HG03521 (cell line): ENCODE data around the gene SLC25A44.
"Not testable (repeated sequence)": the region's sequence is repeated elsewhere in the genome, so short reads cannot be mapped to it uniquely, and the experiment has no call there.

ENCODE experiments used
- ATAC-seq: cut with Tn5 transposase; IDR thresholded peaks from one replicate; pipeline ENCODE4 v1.9.1; 2021; ENCODE audit warnings: mild to moderate bottlenecking, moderate library complexity; ENCODE audit not compliant: unreplicated experiment

The SLC25A44 gene

DNA sequence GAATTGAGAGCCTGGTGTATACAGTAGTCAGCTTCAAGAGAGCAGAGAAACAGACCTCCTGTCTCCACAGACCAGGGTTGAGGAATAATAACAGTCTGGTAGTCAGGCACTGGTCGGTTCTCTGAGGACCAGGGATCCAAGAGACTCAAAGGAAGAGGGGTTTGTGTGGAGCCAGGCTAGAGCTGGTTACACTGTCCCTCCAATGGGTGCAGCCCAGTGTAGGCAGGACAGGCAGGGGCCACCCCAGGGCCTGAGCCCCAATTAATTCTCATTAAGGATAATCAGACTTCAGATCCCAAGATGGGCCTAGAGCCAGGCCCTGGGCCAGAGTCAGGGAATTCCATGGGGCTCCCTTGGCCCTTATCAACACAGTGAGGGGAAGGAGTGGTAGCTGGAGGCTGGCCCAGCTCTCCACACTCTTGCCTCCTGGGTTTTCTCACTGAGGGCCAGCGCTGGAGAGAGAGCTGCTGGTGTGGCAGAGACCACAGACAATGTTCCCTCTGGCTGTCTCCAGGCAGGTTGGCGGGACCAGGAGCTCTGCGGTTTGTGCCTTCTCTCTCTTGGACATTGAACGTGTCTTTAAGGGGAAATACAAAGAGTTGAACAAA, 31.4 kb upstream of the SLC25A44 start:
- no peak for ATAC-seq

DNA sequence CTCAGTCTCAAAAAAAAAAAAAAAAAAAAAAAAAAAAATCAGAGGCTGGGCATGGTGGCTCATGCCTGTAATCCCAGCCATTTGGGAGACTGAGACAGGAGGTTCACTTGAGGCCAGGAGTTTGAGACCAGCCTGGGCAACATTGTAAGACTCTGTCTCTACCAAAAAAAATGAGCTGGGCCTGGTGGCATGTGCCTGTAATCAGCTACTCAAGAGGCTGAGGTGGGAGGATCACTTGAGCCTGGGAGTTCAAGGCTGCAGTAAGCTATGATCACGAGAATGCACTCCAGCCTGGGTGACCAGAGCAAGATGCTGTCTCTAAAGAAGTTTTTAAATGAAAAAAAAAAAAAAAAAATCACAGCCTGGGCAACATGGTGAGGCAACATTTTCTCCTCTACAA, 30.2 kb upstream of the SLC25A44 start:
- ATAC-seq = no peak

DNA sequence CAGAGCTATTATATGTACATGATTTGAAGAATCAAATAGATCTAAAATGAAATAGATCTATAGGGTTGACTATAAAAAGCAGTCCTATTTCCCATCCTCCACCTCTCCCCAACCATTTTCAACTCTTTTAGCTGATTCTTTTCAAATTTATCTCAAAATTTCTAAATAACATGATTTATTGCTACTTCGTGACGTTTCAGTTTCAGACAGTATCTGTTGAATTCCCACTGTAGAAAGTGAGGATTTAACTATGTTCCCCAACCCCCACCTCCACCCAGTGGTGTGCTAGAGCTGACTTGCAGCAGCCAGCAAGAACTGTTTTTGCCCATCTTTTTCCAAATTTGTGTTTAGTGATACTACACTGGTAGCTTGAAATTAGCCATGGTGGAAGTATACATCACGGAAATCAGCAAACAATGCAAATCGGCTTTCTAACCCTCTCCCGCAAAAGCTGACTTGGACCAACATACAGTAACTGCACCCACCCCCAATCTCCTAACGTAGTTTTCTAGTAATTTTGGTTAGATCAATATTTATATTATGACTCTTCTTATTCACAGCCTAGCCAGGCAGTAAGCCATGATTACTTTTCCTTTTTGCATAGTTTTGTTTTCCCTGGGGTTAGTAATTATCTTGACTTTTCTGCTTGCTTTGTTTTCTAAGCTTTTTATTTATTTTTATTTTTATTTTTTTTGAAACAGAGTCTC, 29.6 kb upstream of the SLC25A44 start:
- ATAC-seq = no peak

DNA sequence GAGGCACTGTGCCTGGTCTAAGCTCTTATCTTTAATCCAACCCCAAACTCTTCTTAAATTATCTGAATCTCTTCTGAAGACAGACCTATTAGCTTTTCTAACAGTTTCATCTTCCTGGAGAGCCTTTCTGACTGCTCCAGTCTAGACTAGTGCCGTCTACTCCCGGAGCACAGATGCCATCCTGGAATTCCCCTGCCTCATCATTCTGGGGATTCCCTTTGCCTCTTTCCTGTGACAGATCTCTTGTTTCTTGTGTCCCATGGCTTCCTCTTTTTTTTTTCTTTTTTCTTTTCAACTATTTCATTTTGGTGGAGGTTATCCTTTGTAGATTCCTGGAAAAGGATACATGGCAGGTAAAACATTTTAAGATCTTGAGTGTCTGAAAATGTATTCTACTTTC, 28.8 kb upstream of the SLC25A44 start:
- no peak for ATAC-seq

DNA sequence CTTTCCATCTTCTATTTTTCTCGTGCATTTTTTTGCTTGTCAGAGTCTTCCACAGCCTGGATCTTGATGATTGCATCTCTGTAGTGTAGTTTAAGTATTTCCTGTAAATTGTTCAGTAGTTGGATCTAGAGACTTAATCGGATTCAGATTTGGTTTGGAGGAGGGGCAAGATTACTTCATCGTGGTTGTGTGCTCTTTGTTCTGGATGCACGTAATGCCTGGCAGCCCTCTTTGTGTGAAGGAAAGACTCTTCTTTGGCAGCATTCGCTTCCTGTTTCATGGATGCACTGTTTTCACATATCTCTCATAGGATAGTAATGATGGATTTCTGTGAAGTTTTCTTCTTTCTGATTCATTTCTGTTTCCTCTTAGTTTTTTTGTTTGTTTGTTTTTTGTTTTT, 26.4 kb upstream of the SLC25A44 start:
- no peak for ATAC-seq

DNA sequence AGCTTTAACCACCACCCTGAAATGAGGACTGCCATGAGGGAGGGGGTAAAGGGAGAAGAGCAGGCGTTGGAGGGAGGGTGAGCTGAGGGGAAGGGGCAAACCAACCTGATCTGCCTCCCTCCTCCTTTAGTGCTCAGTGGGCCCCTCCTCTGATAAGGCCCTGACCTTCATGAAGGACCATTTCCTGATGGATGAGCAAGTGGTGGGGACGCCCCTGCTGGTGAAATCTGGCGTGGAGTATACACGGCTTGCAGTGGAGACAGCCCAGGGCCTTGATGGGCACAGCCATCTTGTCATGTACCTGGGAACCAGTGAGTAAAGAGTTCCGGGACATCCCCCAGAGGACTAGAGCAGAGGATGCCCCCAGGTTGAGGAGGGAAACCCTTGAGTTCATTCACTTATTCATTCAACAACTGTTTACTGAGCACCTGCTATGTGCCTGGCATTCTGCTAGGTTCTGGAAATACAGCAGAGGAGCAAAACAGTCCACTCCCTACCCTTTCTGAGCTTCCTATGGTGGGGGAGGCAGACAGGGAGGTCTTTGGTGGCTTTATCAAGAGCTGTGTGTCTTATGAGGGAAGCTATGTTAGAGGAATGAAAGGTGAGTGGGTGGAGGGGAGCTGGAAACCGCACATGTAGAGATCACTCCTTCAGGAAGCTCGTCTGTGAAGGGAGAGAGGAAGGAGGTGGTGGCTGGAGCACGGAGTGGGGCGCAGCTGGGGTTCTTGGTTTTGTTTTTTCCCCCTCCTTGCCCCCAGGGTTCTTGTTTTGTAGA, 21.0 kb upstream of the SLC25A44 start:
- no peak for ATAC-seq

DNA sequence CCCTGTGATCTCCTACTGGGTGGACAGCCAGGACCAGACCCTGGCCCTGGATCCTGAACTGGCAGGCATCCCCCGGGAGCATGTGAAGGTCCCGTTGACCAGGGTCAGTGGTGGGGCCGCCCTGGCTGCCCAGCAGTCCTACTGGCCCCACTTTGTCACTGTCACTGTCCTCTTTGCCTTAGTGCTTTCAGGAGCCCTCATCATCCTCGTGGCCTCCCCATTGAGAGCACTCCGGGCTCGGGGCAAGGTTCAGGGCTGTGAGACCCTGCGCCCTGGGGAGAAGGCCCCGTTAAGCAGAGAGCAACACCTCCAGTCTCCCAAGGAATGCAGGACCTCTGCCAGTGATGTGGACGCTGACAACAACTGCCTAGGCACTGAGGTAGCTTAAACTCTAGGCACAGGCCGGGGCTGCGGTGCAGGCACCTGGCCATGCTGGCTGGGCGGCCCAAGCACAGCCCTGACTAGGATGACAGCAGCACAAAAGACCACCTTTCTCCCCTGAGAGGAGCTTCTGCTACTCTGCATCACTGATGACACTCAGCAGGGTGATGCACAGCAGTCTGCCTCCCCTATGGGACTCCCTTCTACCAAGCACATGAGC, 17.2 kb upstream of the SLC25A44 start:
- ATAC-seq = no peak

DNA sequence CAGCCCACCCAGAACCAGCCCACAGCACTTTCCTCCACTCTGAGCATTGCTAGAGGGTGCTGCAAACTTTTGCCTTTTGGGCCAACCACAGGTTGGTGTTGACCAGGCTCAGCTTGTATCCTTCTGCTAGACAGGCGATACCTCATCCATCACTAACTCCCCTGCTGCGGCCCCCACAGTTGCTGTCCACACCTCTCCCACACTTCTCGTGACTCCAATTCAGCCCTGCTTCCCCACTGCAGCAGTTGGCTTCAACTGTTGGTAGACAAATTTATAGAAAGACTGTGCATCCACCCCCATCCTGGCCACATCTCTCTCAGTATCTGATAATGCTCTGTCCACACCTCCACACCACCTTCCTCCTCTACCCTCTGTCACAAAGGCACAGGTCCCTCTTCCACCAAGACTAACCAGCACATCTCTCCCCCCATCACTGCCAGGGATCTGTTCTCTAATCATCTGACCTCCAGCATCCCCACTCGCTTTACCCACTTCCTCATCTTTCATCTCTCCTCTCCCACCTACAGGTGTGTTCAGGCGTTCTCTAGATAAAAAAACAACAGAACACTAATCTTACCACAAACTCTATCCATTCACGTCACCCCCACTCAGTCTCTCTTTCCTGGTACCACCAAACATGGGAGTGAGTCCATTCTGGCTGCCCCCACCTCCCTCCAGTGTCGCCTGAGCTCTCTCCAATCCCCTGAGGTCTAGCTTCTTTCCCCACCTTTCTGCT, 15.8 kb upstream of the SLC25A44 start:
- no peak for ATAC-seq

DNA sequence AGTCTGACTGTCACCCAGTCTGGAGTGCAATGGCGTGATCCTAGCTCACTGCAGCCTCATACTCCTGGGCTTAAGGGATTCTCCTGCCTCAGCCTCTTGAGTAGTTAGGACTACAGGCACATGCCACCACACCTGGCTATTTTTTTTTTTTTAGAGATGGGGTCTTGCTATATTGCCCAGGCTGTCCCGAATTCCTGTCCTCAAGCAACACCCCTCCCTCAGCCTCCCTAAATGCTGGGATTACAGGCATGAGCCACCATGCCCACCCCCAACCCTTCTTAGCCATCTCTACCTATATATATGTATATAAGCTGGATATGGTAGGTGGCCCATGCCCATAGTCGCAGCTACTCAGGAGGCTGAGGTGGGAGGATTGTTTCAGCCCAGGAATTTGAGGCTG, 13.4 kb upstream of the SLC25A44 start:
- no peak for ATAC-seq

DNA sequence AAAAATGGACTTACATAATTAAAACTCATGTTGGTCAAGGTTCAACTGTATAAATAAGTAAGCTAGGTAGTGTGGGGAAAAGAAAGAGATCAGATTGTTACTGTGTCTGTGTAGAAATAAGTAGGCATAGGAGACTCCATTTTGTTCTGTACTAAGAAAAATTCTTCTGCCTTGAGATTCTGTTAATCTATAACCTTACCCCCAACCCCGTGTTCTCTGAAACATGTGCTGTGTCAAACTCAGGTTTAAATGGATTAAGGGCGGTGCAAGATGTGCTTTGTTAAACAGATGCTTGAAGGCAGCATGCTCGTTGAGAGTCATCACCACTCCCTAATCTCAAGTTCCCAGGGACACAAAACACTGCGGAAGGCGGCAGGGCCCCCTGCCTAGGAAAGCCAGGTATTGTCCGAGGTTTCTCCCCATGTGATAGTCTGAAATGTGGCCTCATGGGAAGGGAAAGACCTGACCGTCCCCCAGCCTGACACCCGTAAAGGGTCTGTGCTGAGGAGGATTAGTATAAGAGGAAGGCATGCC, 12.4 kb upstream of the SLC25A44 start:
- not testable (repeated sequence) for ATAC-seq

DNA sequence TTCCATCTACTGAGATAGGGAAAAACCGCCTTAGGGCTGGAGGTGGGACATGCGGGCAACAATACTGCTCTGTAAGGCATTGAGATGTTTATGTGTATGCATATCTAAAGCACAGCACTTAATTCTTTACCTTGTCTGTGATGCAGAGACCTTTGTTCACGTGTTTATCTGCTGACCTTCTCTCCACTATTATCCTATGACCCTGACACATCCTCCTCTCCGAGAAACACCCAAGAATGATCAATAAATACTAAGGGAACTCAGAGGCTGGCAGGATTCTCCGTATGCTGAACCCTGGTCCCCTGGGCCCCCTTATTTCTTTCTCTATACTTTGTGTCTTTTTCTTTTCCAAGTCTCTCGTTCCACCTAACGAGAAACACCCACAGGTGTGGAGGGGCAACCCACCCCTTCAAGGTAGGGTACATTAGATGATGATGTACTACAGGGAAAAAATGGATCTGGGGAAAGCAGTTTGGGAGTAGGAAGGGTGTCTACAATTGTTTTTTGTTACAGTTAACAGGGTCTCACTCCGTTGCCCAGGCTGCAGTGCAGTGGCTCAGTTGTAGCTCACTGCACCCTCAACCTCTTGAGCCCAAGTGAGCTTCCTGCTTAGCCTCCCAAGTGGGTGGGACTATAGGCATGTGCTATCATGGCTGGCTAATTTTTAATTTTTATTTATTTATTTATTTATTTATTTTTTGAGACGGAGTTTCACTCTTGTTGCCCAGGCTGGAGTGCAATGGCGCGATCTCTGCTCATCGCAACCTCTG, 11.7 kb upstream of the SLC25A44 start:
- not testable (repeated sequence) for ATAC-seq

DNA sequence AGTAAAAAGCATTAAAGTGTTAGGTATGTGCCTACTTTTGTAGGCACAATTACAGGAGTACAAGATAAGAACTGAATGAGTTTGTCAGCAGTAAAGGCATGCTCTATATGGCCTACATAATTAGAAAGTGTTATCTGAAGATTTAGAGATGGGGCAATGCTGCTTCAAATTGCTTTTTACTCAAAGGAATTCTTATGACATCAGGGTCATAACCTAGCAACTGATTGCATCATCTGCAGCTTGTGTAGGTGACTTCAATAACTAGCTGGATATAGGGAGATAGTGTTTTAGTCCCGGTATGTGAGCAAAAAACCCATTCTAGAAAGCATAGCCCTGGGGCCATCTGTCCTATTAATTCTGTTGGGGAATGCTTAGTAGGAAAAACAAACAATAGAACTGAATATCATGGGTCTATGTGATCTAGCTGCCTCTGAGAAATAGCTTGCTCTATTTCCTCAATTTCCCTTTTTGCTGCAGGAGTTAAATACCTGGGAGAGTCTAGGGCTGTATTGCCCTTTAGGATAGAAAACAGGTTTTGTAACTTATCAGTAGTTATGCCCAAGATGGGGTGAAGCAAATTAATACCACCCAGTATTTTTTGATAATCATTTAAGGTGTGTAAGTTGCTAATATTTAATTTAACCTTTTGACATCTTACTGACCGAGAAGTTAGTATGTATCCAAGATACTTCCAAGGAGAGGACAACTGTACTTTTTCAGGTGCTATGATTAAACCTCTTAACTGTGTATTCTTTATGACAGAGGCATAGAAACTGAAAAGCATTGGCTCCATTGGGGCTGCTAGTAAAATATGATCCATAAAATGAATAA, 7.3 kb upstream of the SLC25A44 start:
- not testable (repeated sequence) for ATAC-seq

DNA sequence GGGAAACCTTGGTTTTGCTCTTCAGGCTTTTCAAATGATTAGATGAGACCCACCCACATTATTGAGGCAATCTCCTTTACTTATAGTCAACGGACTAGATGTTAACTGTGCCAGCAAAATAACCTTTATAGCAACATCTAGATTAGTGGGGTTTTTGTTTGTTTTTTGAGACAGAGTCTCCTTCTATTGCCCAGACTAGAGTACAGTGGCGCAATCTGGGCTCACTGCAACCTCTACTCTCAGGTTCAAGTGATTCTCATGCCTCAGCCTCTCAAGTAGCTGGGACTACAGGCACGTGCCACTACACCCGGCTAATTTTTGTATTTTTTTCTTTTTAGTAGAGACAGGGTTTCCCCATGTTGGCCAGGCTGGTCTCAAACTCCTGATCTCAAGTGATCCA, 3.6 kb upstream of the SLC25A44 start:
- not testable (repeated sequence) for ATAC-seq

DNA sequence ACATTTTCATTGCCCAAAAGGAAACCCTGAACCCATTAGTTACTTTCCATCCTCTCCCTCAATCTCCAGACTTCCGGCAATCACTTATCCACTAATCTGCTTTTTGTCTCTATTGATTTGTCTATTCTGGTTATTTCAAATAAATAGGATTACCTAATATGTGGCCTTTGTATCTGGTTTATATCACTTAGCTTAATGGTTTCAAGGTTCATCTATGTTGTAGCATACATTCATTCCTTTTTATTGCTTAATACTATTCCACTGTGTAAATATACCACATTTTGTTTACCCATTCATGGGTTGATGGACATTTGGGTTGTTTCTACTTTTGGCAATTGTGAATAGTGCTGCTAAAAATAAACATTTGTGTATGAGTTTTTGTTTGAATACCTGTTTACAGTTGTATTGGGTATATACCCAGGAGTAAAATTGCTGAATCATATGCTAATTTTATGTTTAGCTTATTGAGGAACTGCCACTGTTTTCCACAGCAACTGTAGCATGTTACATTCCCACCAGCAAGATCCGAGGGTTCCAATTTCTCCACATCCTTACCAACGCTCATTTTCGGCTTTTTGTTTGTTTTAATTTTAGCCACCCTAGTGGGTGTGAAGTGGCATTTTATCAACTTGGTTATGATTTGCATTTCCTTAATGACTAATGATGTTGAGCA, 2.5 kb upstream of the SLC25A44 start:
- no peak for ATAC-seq

DNA sequence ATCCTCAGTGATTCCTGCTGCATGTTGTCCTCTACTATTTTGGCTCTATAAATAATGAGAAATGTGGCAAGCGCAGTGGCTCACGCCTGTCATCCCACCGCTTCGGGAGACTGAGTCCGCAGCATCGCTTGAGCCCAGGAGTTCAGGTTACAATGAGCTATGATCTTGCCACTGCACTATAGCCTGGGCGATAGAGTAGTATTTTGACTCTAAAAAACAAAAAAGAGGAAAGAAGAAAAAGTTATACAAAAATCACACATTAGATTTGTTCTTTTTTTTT, 756 bp upstream of the SLC25A44 start:
- ATAC-seq = no peak

DNA sequence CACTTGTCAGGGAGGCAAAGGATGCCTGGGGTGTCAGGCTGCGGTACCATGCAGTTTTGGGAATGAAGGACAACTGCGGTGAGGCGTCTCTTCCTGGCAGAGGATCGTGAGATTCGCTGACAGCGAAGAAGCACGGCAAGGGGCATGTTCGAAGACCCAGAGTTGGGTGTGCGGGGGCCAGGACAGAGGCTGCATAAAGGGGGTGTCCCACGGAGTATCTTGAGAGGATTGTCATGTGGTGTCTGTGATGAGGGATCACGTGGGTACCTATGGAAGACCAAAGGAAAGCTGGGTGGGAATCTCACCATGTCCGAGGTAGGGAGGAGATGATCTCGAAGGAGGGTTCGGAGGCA, 372 bp downstream of the SLC25A44 start:
- ATAC-seq = peak; percentile 5

DNA sequence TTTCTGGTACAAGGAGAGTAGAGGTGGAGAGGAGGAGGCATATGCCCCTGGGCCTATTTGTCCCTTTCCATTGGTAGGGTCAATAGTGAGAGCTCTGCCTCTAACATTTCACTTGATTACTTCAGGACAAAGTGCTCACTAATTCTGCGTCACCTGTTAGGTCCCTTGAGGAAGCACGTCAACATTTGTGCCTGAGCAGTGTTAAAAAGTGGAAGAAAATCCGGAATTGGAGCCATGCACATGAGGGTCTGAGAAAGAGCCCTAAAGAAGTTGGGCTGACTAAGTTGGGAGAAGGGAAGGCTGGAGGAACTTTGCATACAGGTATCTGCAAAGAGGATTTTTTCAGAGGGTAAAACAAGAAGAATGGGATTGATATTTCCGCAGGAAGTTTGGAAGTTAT, 1.9 kb downstream of the SLC25A44 start:
- ATAC-seq = no peak

DNA sequence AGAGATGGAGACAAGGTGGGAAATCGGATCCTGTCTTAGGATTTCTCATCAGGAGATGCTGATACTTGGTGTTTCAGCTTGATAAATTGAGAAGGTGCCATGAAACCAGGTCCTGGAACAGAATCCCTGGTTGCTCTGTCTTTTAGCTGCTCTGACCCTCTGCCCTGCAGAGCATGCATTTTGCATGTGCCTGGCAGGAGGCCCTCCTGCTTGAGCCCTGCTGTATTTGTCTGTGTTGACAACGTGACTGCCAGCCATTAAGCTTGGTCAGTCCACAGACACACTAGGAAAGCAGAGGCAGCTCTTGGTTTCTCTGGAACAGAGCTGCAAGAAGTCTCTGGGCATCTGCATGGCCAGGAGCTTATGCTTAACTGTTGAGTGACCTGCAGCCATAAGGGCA, 2.5 kb downstream of the SLC25A44 start:
- ATAC-seq = no peak

DNA sequence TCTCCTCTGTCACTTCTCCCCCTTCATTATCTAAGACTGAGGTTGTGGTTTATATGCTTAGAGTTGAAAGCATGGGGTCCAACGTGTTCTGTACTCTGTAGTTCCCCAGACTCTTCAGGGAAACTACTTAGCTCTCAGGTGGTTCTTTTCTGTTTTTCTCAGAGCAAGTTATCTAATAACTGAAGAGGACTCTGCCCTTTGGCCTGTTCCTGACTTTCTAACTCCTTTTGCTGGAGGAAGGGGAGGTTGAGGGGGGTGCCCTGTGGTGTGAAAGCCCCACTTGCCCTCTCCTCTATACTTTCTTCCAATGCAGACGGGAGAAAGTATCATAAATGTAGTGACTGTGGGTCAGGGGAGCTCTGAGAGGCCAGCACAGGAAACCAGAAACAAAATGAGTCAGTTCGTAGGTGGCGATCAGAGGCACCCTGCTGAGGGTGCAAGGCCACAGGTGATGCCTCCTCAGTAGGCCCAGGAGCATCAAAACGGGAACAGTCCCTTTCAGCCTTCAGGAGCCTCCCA, 5.0 kb downstream of the SLC25A44 start:
- no peak for ATAC-seq
